Muscle of leg (tissue), 11 donors: ENCODE measurements around the gene LMOD1. TPM values are rescaled to one million over a fixed set of nuclear protein-coding genes. Genes with fewer than 3 reads are reported as not detected.

Experiments used
- DNase-seq: peaks from one replicate; pipeline ENCODE4 v3.0.0; 2013
- H3K27ac ChIP-seq: one replicate; pipeline ENCODE4 v1.5.1; 2013; ENCODE audit warnings: mild to moderate bottlenecking, low read length, control low read depth
- H3K27me3 ChIP-seq: one replicate; pipeline ENCODE4 v1.6.1; 2013; ENCODE audit warnings: low read length; ENCODE audit not compliant: control insufficient read depth, insufficient read depth
- H3K36me3 ChIP-seq: one replicate; pipeline ENCODE4 v1.6.1; 2013; ENCODE audit warnings: low read length; ENCODE audit not compliant: control insufficient read depth, insufficient read depth
- H3K4me1 ChIP-seq: one replicate; pipeline ENCODE4 v1.6.1; 2013; ENCODE audit warnings: low read length; ENCODE audit not compliant: control insufficient read depth, insufficient read depth
- H3K4me3 ChIP-seq: one replicate; pipeline ENCODE4 v1.5.1; 2013; ENCODE audit warnings: low read length, control low read depth
- H3K9me3 ChIP-seq: replicated peaks from 2 replicates; pipeline ENCODE4 v1.6.1; 2013; ENCODE audit warnings: low read depth, low read length; ENCODE audit not compliant: control insufficient read depth
- WGBS: methylation state at CpG from one replicate; pipeline ENCODE4 v1.1.5; 2013; ENCODE audit warnings: missing lambda C conversion rate; ENCODE audit not compliant: insufficient coverage; 5-methylcytosine and 5-hydroxymethylcytosine counted together
- polyA plus RNA-seq, 8 donors: library from polyadenylated mRNA; unstranded; fragments of 120-200 nt; gene quantifications; one replicate each; pipeline versions ENCODE4 v1.2.1 to v1.2.3, GENCODE V29; 2013; ENCODE audit warnings: inconsistent platforms in 1 of 8, low replicate concordance in 1 of 8; ENCODE audit not compliant: insufficient read length in 8 of 8, insufficient read depth in 1 of 8
- total RNA-seq: library from RNA; stranded (reverse); fragments of 120-200 nt; gene quantifications from one replicate; pipeline ENCODE4 v1.2.4, GENCODE V29; 2013

The LMOD1 gene
- total and polyA plus RNA-seq, 9 donors, result 14.0 to 57.6 (median 40.9) TPM

GRCh38 chr1:201921952-201922558 is 24.3 kb downstream of the LMOD1 start:
- Histone ChIP-seq H3K4me1 (peaks cover 17% of the 10 kb centered on the region), H3K27ac (no peak overlapping the region), H3K27me3 (no peaks in the 10 kb centered on the region), H3K36me3 (no peaks in the 10 kb centered on the region), H3K4me3 (no peak overlapping the region), H3K9me3 (no peaks in the 10 kb centered on the region)
- no CpG with 5 or more reads among the region's 3 CpGs for WGBS
- no peak for DNase-seq

- no peaks in the 10 kb centered on the region for H3K36me3 ChIP-seq
- H3K27ac ChIP-seq, result no peak overlapping the region
- DNase-seq, result no peak
- 64% methylated on average over 3 of the region's 5 CpGs for WGBS
- no peaks in the 10 kb centered on the region for H3K27me3 ChIP-seq
- no peaks in the 10 kb centered on the region for H3K9me3 ChIP-seq
- H3K4me1 ChIP-seq, result peaks cover 14% of the 10 kb centered on the region
- no peak overlapping the region for H3K4me3 ChIP-seq
Observed at GRCh38 chr1:201918343-201918742, 28.0 kb downstream of the LMOD1 start.

GRCh38 chr1:201917362-201918033 is 28.9 kb downstream of the LMOD1 start:
- Histone ChIP-seq H3K4me3 (no peak overlapping the region), H3K4me1 (peaks cover 14% of the 10 kb centered on the region), H3K9me3 (no peaks in the 10 kb centered on the region), H3K27ac (no peak overlapping the region), H3K27me3 (no peaks in the 10 kb centered on the region), H3K36me3 (no peaks in the 10 kb centered on the region)
- DNase-seq, result no peak
- WGBS, result 71% methylated on average over 6 of the region's 7 CpGs

GRCh38 chr1:201916649-201917249 is 29.6 kb downstream of the LMOD1 start:
- Histone ChIP-seq H3K27me3 (no peaks in the 10 kb centered on the region), H3K36me3 (no peaks in the 10 kb centered on the region), H3K4me3 (no peak overlapping the region), H3K27ac (no peak overlapping the region), H3K4me1 (peaks cover 14% of the 10 kb centered on the region), H3K9me3 (no peaks in the 10 kb centered on the region)
- 26% methylated on average over 11 of the region's 11 CpGs for WGBS
- peak; percentile 46 for DNase-seq

- WGBS, result 75% methylated on average over 12 of the region's 14 CpGs
- DNase-seq, result no peak
- Histone ChIP-seq H3K4me3 (no peak overlapping the region), H3K4me1 (peaks cover 14% of the 10 kb centered on the region), H3K9me3 (no peaks in the 10 kb centered on the region), H3K27ac (no peak overlapping the region), H3K27me3 (no peaks in the 10 kb centered on the region), H3K36me3 (no peaks in the 10 kb centered on the region)
Observed at GRCh38 chr1:201914456-201915235, 31.7 kb downstream of the LMOD1 start.

- DNase-seq, result no peak
- no peaks in the 10 kb centered on the region for H3K27me3 ChIP-seq
- no peaks in the 10 kb centered on the region for H3K9me3 ChIP-seq
- WGBS, result no CpG with 5 or more reads among the region's 5 CpGs
- peaks cover 12% of the 10 kb centered on the region for H3K4me1 ChIP-seq
- no peak overlapping the region for H3K4me3 ChIP-seq
- no peak overlapping the region for H3K27ac ChIP-seq
- no peaks in the 10 kb centered on the region for H3K36me3 ChIP-seq
Observed at GRCh38 chr1:201912832-201913231, 33.5 kb downstream of the LMOD1 start.

- H3K4me3 ChIP-seq, result no peak overlapping the region
- 36% methylated on average over 3 of the region's 4 CpGs for WGBS
- peaks cover 8% of the 10 kb centered on the region for H3K4me1 ChIP-seq
- no peak for DNase-seq
- no peaks in the 10 kb centered on the region for H3K36me3 ChIP-seq
- no peak overlapping the region for H3K27ac ChIP-seq
- no peaks in the 10 kb centered on the region for H3K9me3 ChIP-seq
- no peaks in the 10 kb centered on the region for H3K27me3 ChIP-seq
Observed at GRCh38 chr1:201911826-201912571, 34.3 kb downstream of the LMOD1 start.

- H3K4me3 ChIP-seq, result no peak overlapping the region
- DNase-seq, result no peak
- peaks cover 38% of the 10 kb centered on the region for H3K4me1 ChIP-seq
- no peaks in the 10 kb centered on the region for H3K36me3 ChIP-seq
- H3K27ac ChIP-seq, result no peak overlapping the region
- WGBS, result 90% methylated on average over 3 of the region's 6 CpGs
- H3K27me3 ChIP-seq, result no peaks in the 10 kb centered on the region
- no peaks in the 10 kb centered on the region for H3K9me3 ChIP-seq
Observed at GRCh38 chr1:201907621-201908020, 38.7 kb downstream of the LMOD1 start.

- Histone ChIP-seq H3K27ac (peak overlapping the region; percentile 67), H3K36me3 (no peaks in the 10 kb centered on the region), H3K27me3 (no peaks in the 10 kb centered on the region), H3K4me3 (no peak overlapping the region), H3K9me3 (no peaks in the 10 kb centered on the region), H3K4me1 (peaks cover 38% of the 10 kb centered on the region)
- 100% methylated on average over 1 of the region's 3 CpGs for WGBS
- no peak for DNase-seq
Observed at GRCh38 chr1:201906336-201906735, 40.0 kb downstream of the LMOD1 start.
